ENCODE data around the gene ZNF14. TPM values are rescaled to one million over a fixed set of nuclear protein-coding genes. Genes with fewer than 3 reads are reported as not detected.
"Not testable (repeated sequence)": the region's sequence is repeated elsewhere in the genome, so short reads cannot be mapped to it uniquely, and the experiment has no call there.

Gene ZNF14
- total RNA-seq, 2 donors from 2014 or later, result 2.6 to 4.8 TPM

DNA sequence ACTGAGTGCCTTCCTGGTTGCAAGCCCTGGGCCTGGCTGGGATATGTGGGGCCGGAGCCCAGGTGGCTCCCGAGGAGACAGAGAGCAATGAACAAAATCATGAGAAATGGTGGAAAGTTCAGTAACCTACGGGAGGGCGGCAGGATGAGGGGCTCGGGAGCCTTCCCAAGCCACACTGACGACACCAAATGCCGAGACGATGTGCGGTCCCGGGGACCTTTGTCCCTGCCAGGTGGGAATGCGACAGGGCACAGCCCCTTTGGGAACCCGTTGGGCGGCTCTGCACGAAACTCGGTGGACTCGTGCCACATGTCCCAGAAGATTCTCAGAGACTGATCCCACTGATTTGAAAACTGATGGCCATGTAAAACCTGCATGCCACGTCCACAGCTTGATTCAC lies 11.7 kb upstream of the ZNF14 start:
- Histone ChIP-seq H3K36me3 (no peaks in the 10 kb centered on the region), H3K4me3 (no peak overlapping the region), H3K27ac (no peak overlapping the region), H3K9me3 (no peaks in the 10 kb centered on the region), H3K27me3 (no peaks in the 10 kb centered on the region), H3K9ac (ENCODE audit: low read depth in 2 of 2, low read length in 2 of 2) (no peak overlapping the region), H3K4me1 (no peaks in the 10 kb centered on the region)
- TF ChIP-seq CTCF (IDR thresholded peaks at IDR 0.05), result no peak
- intact Hi-C loops (cut with DNase I), result no loop called here
- no peak for DNase-seq

GRCh38 chr19:19743921-19744320 lies 11.0 kb upstream of the ZNF14 start:
- H3K4me1 ChIP-seq; H3K4me3 ChIP-seq; H3K27me3 ChIP-seq; H3K9me3 ChIP-seq; DNase-seq; H3K9ac ChIP-seq (ENCODE audit: low read depth in 2 of 2, low read length in 2 of 2); H3K27ac ChIP-seq; intact Hi-C loops (cut with DNase I); H3K36me3 ChIP-seq: not testable (repeated sequence)

DNA sequence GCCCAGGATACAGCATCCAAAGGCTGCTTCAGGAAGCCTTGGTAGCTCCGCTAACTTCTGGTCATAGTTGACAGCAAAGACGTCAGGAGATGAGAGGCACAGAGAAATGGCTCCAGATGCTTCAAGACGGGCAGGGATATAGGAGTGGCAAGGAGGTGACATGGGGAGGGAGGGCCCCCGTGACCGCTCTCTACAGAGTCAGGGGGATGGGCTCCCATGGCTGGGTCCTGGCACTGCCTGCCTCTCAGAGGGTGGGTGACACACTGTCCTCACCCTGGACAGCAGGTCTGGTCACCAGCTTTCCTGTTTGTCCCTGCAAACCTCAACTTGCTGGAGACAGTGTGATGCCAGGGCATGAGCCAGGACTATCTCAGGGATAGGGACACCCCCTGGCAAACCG lies 10.3 kb upstream of the ZNF14 start:
- TF ChIP-seq CTCF (IDR thresholded peaks at IDR 0.05), result no peak
- no peak overlapping the region for H3K9ac ChIP-seq (ENCODE audit: low read depth in 2 of 2, low read length in 2 of 2)
- intact Hi-C loops (cut with DNase I), result no loop called here
- H3K36me3 ChIP-seq, result no peaks in the 10 kb centered on the region
- no peaks in the 10 kb centered on the region for H3K4me1 ChIP-seq
- H3K4me3 ChIP-seq, result no peak overlapping the region
- no peak for DNase-seq
- H3K27me3 ChIP-seq, result no peaks in the 10 kb centered on the region
- no peaks in the 10 kb centered on the region for H3K9me3 ChIP-seq
- no peak overlapping the region for H3K27ac ChIP-seq

DNA sequence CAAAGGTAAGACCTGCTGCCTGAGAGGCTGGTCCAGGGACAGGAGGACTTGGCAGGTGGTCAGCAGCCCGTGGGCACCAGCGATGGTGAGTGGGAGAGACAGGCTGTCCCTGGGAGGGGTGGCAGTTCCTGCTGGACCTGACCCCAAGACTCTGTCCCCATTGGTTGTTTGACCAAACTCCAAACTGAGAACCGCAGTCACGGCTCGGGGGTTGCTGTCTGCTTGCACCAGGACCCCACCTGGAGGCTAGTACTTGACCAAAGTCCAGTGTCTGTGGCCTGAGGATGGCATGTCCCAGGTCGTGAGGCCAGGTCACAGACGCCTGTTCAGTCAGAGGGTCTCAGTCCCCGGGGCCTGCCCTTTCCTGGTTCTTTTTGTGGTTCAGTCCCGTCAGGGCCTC lies 9.9 kb upstream of the ZNF14 start:
- no peaks in the 10 kb centered on the region for H3K36me3 ChIP-seq
- no peak overlapping the region for H3K27ac ChIP-seq
- no peaks in the 10 kb centered on the region for H3K9me3 ChIP-seq
- no peak overlapping the region for H3K9ac ChIP-seq (ENCODE audit: low read depth in 2 of 2, low read length in 2 of 2)
- intact Hi-C loops (cut with DNase I), result no loop called here
- H3K4me3 ChIP-seq, result no peak overlapping the region
- no peak for TF ChIP-seq CTCF (IDR thresholded peaks at IDR 0.05)
- DNase-seq, result no peak
- H3K4me1 ChIP-seq, result no peaks in the 10 kb centered on the region
- H3K27me3 ChIP-seq, result no peaks in the 10 kb centered on the region

DNA sequence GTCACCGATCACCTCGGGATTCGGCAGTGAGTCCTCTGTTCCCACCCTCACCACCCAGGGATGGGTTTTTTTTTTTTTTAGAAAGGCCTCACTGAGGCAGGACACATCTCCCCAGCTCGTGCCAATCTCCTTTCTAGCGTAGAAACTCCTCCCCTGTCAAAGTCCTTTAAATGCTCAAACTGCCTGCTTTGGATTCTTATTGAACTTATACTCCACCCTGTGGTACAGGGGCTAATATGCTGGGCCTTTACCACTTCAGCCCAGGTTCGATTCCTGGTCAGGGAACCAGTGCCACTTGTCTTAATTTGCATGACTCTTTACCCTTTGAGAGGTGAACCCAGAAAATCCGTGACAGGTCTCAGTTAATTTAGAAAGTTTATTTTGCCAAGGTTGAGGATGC lies 8.3 kb upstream of the ZNF14 start:
- Histone ChIP-seq H3K9ac (ENCODE audit: low read depth in 2 of 2, low read length in 2 of 2) (no peak overlapping the region), H3K4me1 (no peaks in the 10 kb centered on the region), H3K27ac (no peak overlapping the region), H3K36me3 (no peaks in the 10 kb centered on the region), H3K27me3 (no peaks in the 10 kb centered on the region), H3K4me3 (no peak overlapping the region), H3K9me3 (no peaks in the 10 kb centered on the region)
- TF ChIP-seq CTCF (IDR thresholded peaks at IDR 0.05), result no peak
- DNase-seq, result no peak
- intact Hi-C loops (cut with DNase I), result no loop called here

- H3K4me1 ChIP-seq, result no peaks in the 10 kb centered on the region
- H3K27me3 ChIP-seq, result no peaks in the 10 kb centered on the region
- H3K9ac ChIP-seq (ENCODE audit: low read depth in 2 of 2, low read length in 2 of 2), result no peak overlapping the region
- no peak overlapping the region for H3K4me3 ChIP-seq
- no peak for DNase-seq
- H3K9me3 ChIP-seq, result no peaks in the 10 kb centered on the region
- no peak for TF ChIP-seq CTCF (IDR thresholded peaks at IDR 0.05)
- H3K27ac ChIP-seq, result no peak overlapping the region
- no peaks in the 10 kb centered on the region for H3K36me3 ChIP-seq
- intact Hi-C loops (cut with DNase I), result no loop called here
Measured at GRCh38 chr19:19740755-19741154, 7.8 kb upstream of the ZNF14 start.
